Heart right ventricle (tissue), 16 donors: ENCODE data around the gene DNAI7. TPM values are rescaled to one million over a fixed set of nuclear protein-coding genes. Genes with fewer than 3 reads are reported as not detected.

Experiments
- ATAC-seq, 8 donors: fragments of 200-7000 bp; cut with Tn5 transposase; one replicate each; pipeline ENCODE4 v1.9.1; 2020; ENCODE audit warnings: mild to moderate bottlenecking in 8 of 8, moderate library complexity in 8 of 8, moderate number of reproducible peaks in 1 of 8
- DNase-seq, 2 donors: peaks; one replicate each; pipeline ENCODE4 v3.0.0-alpha.2; 2020
- H3K27ac ChIP-seq, 10 donors: fragments of 200-600 bp; sonication (generic) in 2 of 10; one replicate each; pipeline versions ENCODE4 v1.5.0 to v1.8.0; 2020 to 2022; ENCODE audit warnings: mild to moderate bottlenecking in 3 of 10
- H3K27me3 ChIP-seq, 7 donors: fragments of 200-600 bp; one replicate each; pipeline ENCODE4 v1.8.0; 2021 to 2022; ENCODE audit warnings: mild to moderate bottlenecking in 2 of 7
- H3K36me3 ChIP-seq, 9 donors: fragments of 200-600 bp; sonication (generic) in 1 of 9; one replicate each; pipeline versions ENCODE4 v1.5.0 to v1.8.0; 2020 to 2022; ENCODE audit warnings: mild to moderate bottlenecking in 2 of 9
- H3K4me1 ChIP-seq, 9 donors: fragments of 200-600 bp; sonication (generic) in 1 of 9; one replicate each; pipeline versions ENCODE4 v1.5.0 to v1.8.0; 2020 to 2022; ENCODE audit warnings: mild to moderate bottlenecking in 4 of 9
- H3K4me3 ChIP-seq, 10 donors: fragments of 200-600 bp; sonication (generic) in 2 of 10; one replicate each; pipeline versions ENCODE4 v1.5.0 to v1.8.0; 2020 to 2022; ENCODE audit warnings: mild to moderate bottlenecking in 7 of 10, moderate library complexity in 2 of 10
- H3K9me3 ChIP-seq, 11 donors: fragments of 200-600 bp in 10 of 11; sonication (generic) in 2 of 11; one replicate each; pipeline versions ENCODE4 v1.5.0 to v1.8.0; 2013 to 2022; ENCODE audit warnings: mild to moderate bottlenecking in 2 of 11, control low read depth in 1 of 11, moderate library complexity in 1 of 11
- CTCF ChIP-seq, 9 donors: fragments of 200-600 bp; sonication (generic) in 2 of 9; IDR thresholded peaks; one replicate each; pipeline versions ENCODE4 v1.5.0 to v1.8.0; 2021 to 2022; ENCODE audit warnings: antibody characterized with exemption in 9 of 9, mild to moderate bottlenecking in 5 of 9, moderate library complexity in 1 of 9
- WGBS, 2 donors: extraction: QIAGEN DNeasy Blood & Tissue Kit; methylation state at CpG; one replicate each; pipeline ENCODE4 v1.1.7; 2013; ENCODE audit warnings: inconsistent platforms in 1 of 2; 5-methylcytosine and 5-hydroxymethylcytosine counted together
- intact Hi-C, 10 donors: fragments of 100-400 bp; cut with DNase I; formaldehyde crosslinking; loops; one replicate each; pipeline versions ENCODE4 v1.11.1 to v1.14.2; 2022
- polyA plus RNA-seq, 2 donors: library from polyadenylated mRNA; stranded (reverse); fragments of 200-250 nt; gene quantifications; one replicate each; pipeline ENCODE4 v1.2.3, GENCODE V29; 2013
- total RNA-seq, 10 donors: library from RNA; stranded (reverse); fragmentation: NEBNext Ultra II Directional in 3 of 10; extraction: Animal tissue kit (Norgen Biotek cat#: 25700) in 3 of 10; gene quantifications; one replicate each; pipeline versions ENCODE4 v1.2.1 to v1.2.4, GENCODE V29; 2021 to 2023
- donor health status: Arrhythmogenic right ventricular cardiomyopathy.
- donor health status: ischemic (EF 13 %, LVEDD 7.1; RV severe dilation, severe dysfunction).
- donor health status: healthy with polysubstance abuse.
- donor health status: DM: no; HTN: yes; CAD: no.
- donor health status: DM: no; HTN: no; CAD: no.
- donor health status: ischemic (EF 25% LVEDD 6.9; RV normal size, moderate dysfunction).
- donor health status: ischemic (EF 25% LVEDD 5.7; RV mildly dilated, moderate dysfunction).
- donor health status: healthy.
- donor health status: DM: yes; HTN: yes; CAD: no.
- donor health status: Ischemic cardiomyopathy.
- donor health status: ischemic (EF 35%, LVEDD 5.7; RV mildly dilated, moderate dysfunction).
- donor health status: nonischemic (EF 11% LVEDD 7.7; RV severe dilation, severe dysfunction).
- donor health status: DM: yes; HTN: yes; CAD: no.
- donor health status: PGD.
- donor health status: ischemic (EF 29% LVEDD 5.4; RV normal size, mild dysfunction).
- donor health status: nonischemic (EF 23%, LVEDD 6.1; RV moderate dilation, normal function).

The DNAI7 gene
- total and polyA plus RNA-seq, 12 donors = 0.04 to 1.8 (median 0.79) TPM

- 81 to 82% methylated on average over 10 of the region's 10 CpGs for WGBS, 2 donors
- Histone ChIP-seq H3K27ac (no peak overlapping the region), H3K9me3 (no peaks in the 10 kb centered on the region), H3K27me3 (no peaks in the 10 kb centered on the region), H3K4me3 (no peak overlapping the region), H3K36me3 (peaks cover 0 to 66% (median 0%) of the 10 kb centered on the region in 9 donors), H3K4me1 (peaks cover 0 to 22% (median 0%) of the 10 kb centered on the region in 9 donors)
- ATAC-seq (no peak), DNase-seq (no peak)
- no peak for TF ChIP-seq CTCF (IDR thresholded peaks at IDR 0.05)
- intact Hi-C loops = no loop called here
Measured at GRCh38 chr12:25087596-25087995, 107.4 kb downstream of the DNAI7 start.

DNA sequence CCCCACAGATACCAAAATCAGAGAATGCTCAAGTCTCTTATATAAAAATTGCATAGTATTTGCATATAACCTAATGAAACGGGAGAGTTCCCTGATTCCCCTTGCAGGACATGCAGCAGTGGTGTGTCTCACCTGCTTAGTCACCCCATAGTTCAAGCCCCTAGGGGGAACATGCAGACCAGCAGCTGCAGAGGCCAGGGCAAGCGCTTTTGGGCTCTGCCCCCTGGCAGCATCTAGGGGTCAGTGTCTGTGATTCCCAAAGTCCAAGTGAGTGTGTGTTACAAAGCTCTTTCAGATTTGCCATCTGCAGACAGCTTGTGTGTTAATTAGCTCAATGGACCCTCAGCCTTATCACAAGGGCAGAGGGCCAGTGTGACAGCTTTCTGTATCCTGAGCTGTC is 110.1 kb downstream of the DNAI7 start:
- no peak overlapping the region for H3K27ac ChIP-seq
- H3K4me3 ChIP-seq = no peak overlapping the region
- 91 to 96% methylated on average over 2 of the region's 2 CpGs for WGBS, 2 donors
- peaks cover 0 to 21% (median 0%) of the 10 kb centered on the region in 9 donors for H3K4me1 ChIP-seq
- DNase-seq (no peak), ATAC-seq (no peak)
- no peaks in the 10 kb centered on the region for H3K9me3 ChIP-seq
- TF ChIP-seq CTCF (IDR thresholded peaks at IDR 0.05) = no peak
- intact Hi-C loops = no loop called here
- H3K27me3 ChIP-seq = no peaks in the 10 kb centered on the region
- H3K36me3 ChIP-seq = peaks cover 0 to 75% (median 0%) of the 10 kb centered on the region in 9 donors

- no peak for TF ChIP-seq CTCF (IDR thresholded peaks at IDR 0.05)
- Histone ChIP-seq H3K4me3 (no peak overlapping the region), H3K4me1 (peaks cover 0 to 10% (median 0%) of the 10 kb centered on the region in 9 donors), H3K36me3 (peaks cover 0 to 79% (median 0%) of the 10 kb centered on the region in 9 donors), H3K27ac (peak overlapping the region in 1 of 10 donors; percentile 5), H3K9me3 (no peaks in the 10 kb centered on the region), H3K27me3 (no peaks in the 10 kb centered on the region)
- no peak for ATAC-seq
- WGBS, 2 donors = 43 to 54% methylated on average over 5 of the region's 5 CpGs
- DNase-seq = no peak
- intact Hi-C loops = no loop called here
Measured at GRCh38 chr12:25083211-25083610, 111.7 kb downstream of the DNAI7 start.

DNA sequence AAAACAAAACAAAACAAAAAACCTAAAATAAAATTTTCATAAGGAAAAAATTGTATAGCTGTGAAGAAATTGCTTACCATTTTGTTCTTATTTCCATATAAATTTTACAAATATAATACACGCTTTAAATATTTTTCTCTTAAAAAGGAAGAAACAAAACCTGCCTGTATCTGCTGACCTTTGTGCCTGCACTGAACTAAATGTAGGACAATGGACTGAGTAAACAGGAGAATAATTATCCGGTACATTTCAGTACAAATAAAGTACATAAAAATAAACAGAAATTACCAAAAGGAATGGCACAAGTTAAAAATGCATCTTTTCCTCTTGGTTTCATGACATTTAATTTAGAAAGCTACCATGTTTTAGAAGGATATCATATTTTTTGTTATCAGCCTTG is 112.3 kb downstream of the DNAI7 start:
- peaks cover 0 to 79% (median 0%) of the 10 kb centered on the region in 9 donors for H3K36me3 ChIP-seq
- no peaks in the 10 kb centered on the region for H3K27me3 ChIP-seq
- H3K4me3 ChIP-seq = no peak overlapping the region
- 75 to 82% methylated on average over 2 of the region's 2 CpGs for WGBS, 2 donors
- DNase-seq (no peak), ATAC-seq (no peak)
- H3K9me3 ChIP-seq = no peaks in the 10 kb centered on the region
- no peak for TF ChIP-seq CTCF (IDR thresholded peaks at IDR 0.05)
- H3K27ac ChIP-seq = peak overlapping the region in 1 of 10 donors; percentile 5
- intact Hi-C loops = no loop called here
- H3K4me1 ChIP-seq = peaks cover 0 to 10% (median 0%) of the 10 kb centered on the region in 9 donors
